HG03108 (cell line): ENCODE data around the gene PPP4R4.
A peak's percentile ranks its signal among the peaks of the same experiment; 100 is the strongest.
"Not testable (repeated sequence)": the region's sequence is repeated elsewhere in the genome, so short reads cannot be mapped to it uniquely, and the experiment has no call there.

Experiments
- ATAC-seq: cut with Tn5 transposase; IDR thresholded peaks from one replicate; pipeline ENCODE4 v1.9.1; 2021; ENCODE audit warnings: moderate library complexity; ENCODE audit not compliant: unreplicated experiment

The PPP4R4 gene

DNA sequence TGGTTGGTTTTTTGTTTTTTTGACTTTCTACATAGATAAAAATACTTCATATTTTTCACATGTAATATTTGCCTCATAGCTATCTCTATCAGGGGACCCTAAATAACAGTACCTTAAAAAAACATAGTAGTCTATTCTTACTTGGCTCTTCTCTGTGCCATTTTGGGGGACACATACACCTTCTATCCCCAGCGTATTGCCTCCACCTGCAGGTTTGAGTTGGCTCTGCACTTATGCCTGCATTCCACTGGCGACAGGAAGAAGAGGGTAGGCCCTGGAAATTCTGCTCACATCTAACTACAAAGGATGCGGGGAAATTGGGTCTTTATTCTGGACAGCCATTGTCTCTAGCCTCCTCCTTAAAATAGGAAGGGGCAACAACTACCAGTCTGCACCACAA lies 30.9 kb upstream of the PPP4R4 start:
- no peak for ATAC-seq

GRCh38 chr14:94143711-94144110 lies 30.4 kb upstream of the PPP4R4 start:
- no peak for ATAC-seq

DNA sequence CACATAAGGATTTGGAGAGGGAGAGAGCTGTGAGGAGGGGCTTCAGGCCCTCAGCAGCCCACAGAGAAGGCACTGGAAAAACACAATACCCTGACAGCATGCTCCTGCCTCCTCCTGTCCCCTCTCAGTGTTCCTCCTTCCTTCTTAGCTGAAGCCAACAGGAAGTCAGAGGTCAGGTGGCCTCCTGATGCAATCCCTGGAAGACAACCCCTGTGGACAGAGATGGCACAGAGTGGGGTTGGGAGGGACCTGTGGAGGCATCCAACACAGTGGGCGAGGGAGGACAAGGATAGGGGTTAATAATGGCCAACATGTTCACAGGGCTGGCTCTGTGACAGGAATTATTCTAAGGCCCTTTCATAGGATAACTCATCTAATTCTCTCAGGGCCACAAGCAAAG lies 29.4 kb upstream of the PPP4R4 start:
- no peak for ATAC-seq

DNA sequence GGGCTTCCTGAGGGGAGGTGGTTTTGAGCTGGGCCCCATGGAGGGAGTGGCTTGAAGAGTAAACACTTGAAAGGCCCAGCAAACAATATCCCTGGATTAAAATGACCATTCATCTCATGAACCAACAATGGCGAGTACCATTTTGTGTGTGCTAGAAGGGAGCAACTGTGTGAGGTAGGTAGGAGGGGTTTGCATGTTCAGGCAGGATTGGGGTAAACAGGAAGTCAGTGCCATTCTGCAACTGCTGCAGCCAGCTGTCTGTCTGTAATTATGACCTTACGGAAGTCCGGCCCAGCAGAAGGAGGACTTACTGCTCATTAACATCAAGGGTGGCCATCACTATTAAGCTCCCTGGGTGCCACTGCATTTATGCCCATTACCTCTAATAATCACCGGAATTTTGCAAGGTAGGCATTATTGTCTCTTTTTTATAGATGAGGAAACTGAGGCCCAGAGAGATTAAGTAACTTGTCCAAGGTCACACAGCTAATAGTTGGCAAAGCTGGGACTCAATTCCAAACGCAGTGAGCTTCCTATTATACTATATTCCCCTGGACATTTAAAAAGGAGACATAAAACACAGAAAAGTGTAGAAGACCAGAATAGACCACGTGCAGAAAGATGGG lies 28.1 kb upstream of the PPP4R4 start:
- no peak for ATAC-seq

GRCh38 chr14:94152676-94153075 lies 21.4 kb upstream of the PPP4R4 start:
- no peak for ATAC-seq

DNA sequence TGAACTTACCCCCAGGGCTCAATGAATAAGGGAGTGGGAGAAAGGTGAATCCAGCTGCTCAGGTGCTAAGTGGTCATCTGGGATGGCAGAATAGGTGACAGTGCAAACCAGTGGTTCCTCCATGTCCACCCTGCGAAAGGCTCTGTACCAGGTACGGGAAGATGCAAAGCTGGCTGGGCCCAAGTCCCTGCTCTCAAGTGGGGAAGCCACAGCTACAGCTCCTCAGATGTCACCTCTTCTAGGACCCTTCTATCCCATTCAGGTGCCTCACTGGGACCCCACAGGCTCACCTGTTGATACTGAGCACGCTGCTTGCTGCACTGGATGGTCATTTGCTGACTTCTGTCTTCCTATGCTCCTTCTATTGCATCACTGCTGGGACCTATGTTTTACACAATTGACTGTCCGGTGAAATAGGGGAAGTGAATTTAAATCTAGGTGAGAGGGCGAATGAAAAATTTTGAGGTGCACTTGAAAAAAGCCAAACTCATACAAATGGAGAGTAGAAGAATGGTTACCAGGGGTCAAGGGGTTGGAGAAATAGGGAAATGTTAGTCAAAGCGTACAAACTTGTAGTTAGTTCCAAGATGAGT lies 20.3 kb upstream of the PPP4R4 start:
- no peak for ATAC-seq

DNA sequence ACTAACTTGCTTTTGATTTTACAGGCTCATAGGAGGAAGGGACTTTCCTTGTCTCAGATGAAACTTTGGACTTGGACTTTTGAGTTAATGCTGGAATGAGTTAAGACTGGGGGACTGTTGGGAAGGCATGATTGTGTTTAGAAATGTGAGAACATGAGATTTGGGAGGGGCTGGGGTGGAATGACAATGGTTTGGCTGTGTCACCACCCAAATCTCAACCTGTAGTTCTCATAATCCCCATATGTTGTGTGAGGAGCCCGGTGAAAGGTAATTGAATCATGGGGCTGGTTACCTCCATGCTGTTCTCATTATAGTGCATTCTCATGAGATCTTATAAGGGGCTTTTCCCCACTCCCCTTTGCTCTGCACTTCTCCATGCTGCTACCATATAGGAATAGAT lies 18.0 kb upstream of the PPP4R4 start:
- ATAC-seq: not testable (repeated sequence)

- no peak for ATAC-seq
These were observed 16.9 kb upstream of the PPP4R4 start for GRCh38 chr14:94157197-94157596.

GRCh38 chr14:94158239-94158883 lies 15.8 kb upstream of the PPP4R4 start:
- ATAC-seq: no peak

DNA sequence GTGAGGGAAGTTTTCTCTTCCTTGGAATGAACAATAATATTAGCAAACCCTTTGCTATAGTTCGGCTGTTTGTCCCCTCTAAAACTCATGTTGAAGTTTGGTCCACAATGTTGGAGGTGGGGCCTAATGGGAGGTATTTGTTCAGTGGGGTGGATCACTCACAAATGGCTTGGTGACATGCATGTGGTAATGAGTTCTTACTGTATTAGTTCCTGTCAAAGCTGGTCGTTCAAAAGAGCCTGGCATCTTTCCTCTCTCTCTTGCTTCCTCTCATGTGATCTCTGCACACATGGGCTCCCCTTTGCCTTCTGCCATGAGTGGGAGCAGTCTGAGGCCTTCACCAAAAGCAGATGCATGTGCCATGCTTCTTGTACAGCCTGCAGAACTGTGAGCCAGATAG lies 13.1 kb upstream of the PPP4R4 start:
- no peak for ATAC-seq

DNA sequence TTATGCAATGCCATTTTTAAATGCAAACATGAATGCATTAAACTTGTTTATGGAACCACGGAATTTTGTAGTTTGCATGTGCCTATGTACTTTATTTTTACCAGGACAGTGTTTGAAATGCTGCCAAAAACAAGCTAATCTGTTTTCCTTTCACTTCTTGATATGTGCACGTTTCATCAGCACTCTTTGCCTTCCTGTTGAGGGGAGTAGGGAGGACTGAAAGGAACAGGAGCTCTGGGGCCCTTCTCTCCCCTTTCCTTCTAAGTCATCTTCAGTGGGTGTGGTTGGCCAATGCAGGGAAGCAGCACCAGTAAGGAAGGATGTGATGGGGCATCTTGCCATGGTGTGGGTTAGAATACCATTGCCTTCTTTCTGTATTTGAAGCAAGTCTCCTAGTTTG lies 12.1 kb upstream of the PPP4R4 start:
- ATAC-seq: no peak

GRCh38 chr14:94162466-94162865 lies 11.7 kb upstream of the PPP4R4 start:
- no peak for ATAC-seq

GRCh38 chr14:94163796-94164195 lies 10.3 kb upstream of the PPP4R4 start:
- no peak for ATAC-seq

- ATAC-seq: no peak
These were observed 9.3 kb upstream of the PPP4R4 start for GRCh38 chr14:94164685-94165431.

GRCh38 chr14:94165744-94166143 lies 8.4 kb upstream of the PPP4R4 start:
- no peak for ATAC-seq

DNA sequence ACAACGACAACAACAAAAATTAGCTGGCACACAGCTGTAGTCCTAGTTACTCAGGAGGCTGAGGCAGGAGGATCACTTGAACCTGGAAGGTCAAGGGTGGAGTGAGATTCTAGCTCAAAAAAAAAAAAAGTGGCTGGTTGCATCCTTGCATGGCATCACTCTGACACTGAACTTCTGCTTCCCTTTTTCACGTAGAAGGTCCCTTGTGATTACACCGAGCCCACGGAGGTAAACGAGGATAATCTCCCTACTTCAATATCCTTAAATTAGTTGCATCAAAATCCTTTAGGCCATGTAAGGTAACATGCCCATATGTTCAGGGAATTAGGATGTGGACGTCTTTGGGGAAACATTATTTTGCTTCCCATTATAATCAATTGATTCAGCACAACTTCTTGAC lies 4.0 kb upstream of the PPP4R4 start:
- no peak for ATAC-seq

GRCh38 chr14:94171208-94171607 lies 2.9 kb upstream of the PPP4R4 start:
- ATAC-seq: no peak

DNA sequence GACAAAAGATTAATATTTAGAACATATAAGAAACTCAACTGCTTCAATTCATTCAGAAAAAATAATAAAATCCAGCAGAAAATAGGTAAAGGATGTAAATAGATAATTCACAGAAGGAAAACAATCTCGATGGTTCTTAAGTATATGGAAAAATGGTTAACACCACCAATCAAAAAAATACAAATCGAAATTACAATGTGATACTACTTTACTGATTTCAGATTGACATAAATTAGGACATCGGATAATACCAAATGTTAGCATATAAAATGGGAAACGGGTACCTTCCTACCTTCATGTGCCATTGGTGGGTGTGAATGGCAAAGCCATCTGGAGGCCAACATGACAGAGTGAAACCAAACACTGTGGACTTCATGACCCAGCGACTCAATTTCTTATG lies 1.6 kb upstream of the PPP4R4 start:
- no peak for ATAC-seq

- ATAC-seq: peak; percentile 11
These were observed 644 bp upstream of the PPP4R4 start for GRCh38 chr14:94173471-94173884.

DNA sequence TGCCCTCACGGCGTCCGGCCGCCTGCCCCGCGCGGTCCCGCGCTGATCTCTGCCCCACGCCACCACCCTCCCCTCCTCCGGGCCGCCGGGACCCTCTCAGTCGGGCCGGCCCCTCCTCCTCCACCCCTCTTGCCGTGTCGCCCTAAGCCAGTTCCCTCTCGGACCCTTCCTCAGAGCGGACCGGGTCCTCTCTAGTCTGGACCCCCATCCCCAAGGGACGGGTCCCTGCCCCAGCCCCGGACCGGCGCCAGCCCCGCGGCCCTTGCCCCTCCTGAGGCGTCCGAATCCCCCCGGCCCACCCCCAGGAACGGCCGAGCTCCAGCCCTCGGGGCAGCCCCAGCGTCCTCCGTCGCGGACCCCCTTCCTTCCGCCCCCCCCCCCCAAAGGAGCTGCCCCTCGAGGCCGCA lies 485 bp downstream of the PPP4R4 start:
- ATAC-seq: no peak

GRCh38 chr14:94175011-94175745 lies 1.1 kb downstream of the PPP4R4 start:
- ATAC-seq: no peak
